GM10847 (cell line): Measurements from ENCODE around the gene CEP128.

Experiments used
- POLR2A ChIP-seq: IDR thresholded peaks from 2 replicates; pipeline ENCODE4 v1.6.1; 2011; ENCODE audit not compliant: insufficient read length; ENCODE audit errors: extremely low read depth

The CEP128 gene

DNA sequence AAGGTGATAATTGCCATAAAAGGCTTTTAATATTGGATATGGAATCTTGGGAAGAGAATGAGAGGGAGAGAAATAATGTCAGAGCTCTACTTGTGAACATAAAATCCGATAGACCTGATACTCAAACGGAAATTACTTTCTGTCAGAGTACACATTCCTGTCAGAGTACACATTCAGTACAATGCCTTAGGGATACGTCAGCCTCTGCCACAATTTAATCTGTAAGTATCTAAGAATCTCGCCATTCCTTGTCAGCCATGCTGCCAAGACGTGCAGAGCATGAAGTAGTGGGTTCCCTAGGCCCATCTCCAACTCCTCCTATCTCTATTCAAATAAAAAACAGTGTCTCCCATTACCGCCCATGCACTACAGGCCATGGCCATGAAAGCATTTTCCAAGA is 242.6 kb downstream of the CEP128 start:
- TF ChIP-seq POLR2A: no peak

GRCh38 chr14:80695869-80696268 is 245.7 kb downstream of the CEP128 start:
- no peak for TF ChIP-seq POLR2A

DNA sequence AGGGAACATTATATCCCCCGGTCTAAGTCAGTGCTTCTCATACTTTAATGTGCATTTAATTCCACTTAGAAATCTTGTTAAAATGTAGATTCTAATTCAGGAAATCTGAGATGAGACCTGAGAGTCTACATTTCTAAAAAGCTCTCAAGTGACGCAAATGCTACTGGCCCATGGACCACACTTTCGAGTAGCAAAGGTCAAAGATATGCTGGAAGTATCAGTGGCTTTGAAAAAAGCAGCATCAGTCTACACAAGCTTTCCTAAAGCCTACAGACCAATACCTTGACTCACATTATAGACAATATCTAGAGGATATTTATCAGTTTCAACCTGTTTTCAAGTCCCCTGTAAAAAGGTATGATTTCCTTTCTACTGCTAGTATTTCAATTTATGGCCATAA is 248.6 kb downstream of the CEP128 start:
- TF ChIP-seq POLR2A: no peak

GRCh38 chr14:80681651-80682050 is 259.9 kb downstream of the CEP128 start:
- no peak for TF ChIP-seq POLR2A

- TF ChIP-seq POLR2A: no peak
Observed at GRCh38 chr14:80679273-80679672, 262.3 kb downstream of the CEP128 start.

- TF ChIP-seq POLR2A: no peak
Observed at GRCh38 chr14:80678436-80678835, 263.1 kb downstream of the CEP128 start.

- no peak for TF ChIP-seq POLR2A
Observed at GRCh38 chr14:80669426-80669825, 272.1 kb downstream of the CEP128 start.

GRCh38 chr14:80664576-80664975 is 277.0 kb downstream of the CEP128 start:
- TF ChIP-seq POLR2A: no peak

GRCh38 chr14:80663541-80663940 is 278.0 kb downstream of the CEP128 start:
- no peak for TF ChIP-seq POLR2A

DNA sequence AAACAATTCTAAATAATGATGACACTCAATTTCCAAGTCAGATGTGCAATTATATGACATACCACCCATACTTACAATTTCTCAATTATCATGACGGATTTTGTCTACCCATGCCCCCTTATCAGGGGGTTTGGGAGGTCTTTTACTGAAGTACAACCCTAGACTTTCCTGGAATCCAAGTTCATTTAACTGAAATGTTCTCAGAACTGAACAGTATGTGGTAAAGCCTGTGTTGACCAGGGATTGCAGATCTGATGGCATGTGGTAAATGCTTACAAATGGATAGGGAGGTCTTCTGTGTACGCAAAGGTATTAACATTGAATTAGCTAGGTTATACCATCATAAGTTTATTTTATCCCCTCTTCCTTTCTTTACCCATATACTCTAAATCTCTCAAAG is 281.8 kb downstream of the CEP128 start:
- no peak for TF ChIP-seq POLR2A

DNA sequence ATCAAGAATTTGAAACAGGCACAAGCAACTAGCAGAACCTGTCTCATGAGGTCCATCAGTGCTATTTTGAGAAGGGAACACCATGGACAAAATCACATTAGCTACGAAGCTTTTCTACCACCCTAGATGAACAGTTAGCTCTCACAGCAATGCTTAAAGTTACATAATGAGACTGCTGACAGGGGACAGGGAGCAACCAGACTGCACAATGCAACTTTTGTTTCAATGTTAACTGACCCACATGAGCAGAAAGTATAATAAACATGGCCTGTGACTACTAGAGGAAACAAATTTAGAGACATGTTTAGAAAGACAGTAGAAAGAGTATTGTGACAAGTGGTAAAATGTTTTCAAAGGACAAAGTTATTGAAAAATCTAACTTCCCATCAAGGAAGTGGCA is 282.8 kb downstream of the CEP128 start:
- TF ChIP-seq POLR2A: no peak

DNA sequence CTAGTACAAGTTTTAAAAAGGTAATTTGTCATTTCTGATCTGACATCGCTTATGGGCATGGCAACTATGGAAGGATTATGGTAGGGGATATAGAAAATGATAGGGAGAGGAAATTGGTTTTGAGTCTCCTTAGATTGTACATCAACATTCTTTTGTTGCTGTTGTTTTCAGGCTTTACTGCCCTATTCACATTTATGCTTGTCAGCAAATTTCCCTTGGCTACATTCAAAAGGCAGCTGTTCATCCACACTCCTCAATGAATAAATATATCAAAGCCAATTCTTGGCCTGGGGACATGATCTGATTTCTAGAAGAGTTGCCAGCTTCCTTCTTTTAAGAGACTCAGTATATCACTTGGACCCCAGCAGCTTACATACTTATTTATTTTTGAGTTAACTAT is 283.4 kb downstream of the CEP128 start:
- TF ChIP-seq POLR2A: no peak

- no peak for TF ChIP-seq POLR2A
Observed at GRCh38 chr14:80653956-80654355, 287.6 kb downstream of the CEP128 start.

DNA sequence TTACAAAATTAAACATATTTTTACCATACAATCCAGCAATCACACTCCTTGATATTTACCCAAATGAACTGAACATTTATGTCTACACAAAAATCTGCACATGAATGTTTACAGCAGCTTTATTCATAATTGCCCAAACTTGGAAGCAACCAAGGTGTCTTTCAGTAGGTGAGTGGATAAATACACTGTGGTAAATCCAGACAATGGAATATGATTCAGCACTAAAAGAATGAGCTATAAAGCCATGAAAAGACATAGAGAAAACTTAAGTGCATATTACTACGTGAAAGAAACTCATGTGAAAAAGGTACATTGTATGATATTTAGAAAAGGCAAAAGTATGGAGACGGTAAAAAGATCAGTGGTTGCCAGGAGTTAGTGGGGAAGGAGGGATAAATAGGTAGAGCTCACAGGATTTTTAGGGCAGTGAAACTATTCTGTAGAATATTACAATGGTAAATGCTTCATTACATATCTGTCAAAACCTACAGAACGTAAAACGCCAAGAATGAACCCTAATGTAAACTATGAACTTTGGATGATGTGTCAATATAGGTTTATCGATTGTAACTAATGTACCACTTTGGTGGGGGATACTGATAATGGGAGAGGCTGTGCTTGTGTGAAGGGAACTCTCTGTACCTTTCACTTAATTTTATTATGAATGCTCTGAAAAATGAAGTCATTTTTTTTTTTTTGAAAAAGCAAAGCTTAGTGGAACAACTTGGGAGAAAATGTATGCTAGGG is 295.7 kb downstream of the CEP128 start:
- TF ChIP-seq POLR2A: no peak

- TF ChIP-seq POLR2A: no peak
Observed at GRCh38 chr14:80644826-80645225, 296.7 kb downstream of the CEP128 start.

GRCh38 chr14:80638620-80639515 is 302.7 kb downstream of the CEP128 start:
- TF ChIP-seq POLR2A: no peak

DNA sequence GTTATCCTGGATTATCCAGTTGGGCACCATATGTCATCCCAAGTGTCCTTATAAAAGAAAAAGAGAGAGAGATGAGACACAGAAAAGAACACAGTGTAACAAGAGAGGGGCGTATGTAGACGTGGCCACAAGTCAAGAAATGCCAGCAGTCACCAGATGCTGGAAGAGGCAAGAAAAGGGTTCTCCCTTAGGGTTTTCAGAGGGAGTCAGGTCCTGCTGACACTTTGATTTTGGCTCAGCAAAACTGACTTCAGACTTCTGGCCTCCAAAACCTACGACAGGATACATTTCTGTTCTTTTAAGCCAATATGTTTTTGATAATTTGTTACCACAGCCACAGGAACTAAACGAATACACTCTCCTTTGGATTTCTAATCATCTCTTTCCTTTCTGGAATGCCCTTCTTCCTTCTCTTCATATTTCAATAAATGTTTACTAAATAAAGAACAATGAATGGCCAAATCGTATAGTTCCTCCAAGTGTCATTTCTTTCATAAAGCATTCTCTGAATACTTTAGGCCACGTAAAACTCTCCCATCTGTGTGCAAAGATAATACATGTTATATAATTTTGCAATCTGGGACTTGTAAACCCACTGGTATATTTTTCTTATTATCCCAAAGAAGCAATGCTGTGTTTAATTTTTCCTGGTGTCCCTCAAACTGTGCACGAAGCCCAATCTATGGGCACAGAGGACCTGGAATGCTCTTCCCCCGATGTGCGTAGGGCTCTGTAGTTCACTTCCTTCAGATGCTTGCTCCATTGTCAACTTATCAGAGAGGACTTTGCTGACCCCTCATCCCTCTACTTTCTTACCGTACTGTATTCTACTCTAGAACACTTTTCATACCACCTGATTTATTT is 303.6 kb downstream of the CEP128 start:
- TF ChIP-seq POLR2A: no peak
